GM18858 (cell line): ENCODE data around the gene MICAL3.

Experiments used
- ATAC-seq: cut with Tn5 transposase; IDR thresholded peaks from one replicate; pipeline ENCODE4 v1.9.1; 2021; ENCODE audit not compliant: unreplicated experiment

The MICAL3 gene

GRCh38 chr22:17825876-17826550 lies 198.3 kb downstream of the MICAL3 start:
- no peak for ATAC-seq

GRCh38 chr22:17824457-17824856 lies 199.9 kb downstream of the MICAL3 start:
- no peak for ATAC-seq

GRCh38 chr22:17823964-17824363 lies 200.4 kb downstream of the MICAL3 start:
- ATAC-seq = no peak

GRCh38 chr22:17823226-17823625 lies 201.1 kb downstream of the MICAL3 start:
- no peak for ATAC-seq

- no peak for ATAC-seq
These were observed 202.3 kb downstream of the MICAL3 start for GRCh38 chr22:17822087-17822486.

GRCh38 chr22:17820879-17821439 lies 203.4 kb downstream of the MICAL3 start:
- no peak for ATAC-seq

- no peak for ATAC-seq
These were observed 205.7 kb downstream of the MICAL3 start for GRCh38 chr22:17818649-17819048.

- ATAC-seq = no peak
These were observed 206.2 kb downstream of the MICAL3 start for GRCh38 chr22:17818180-17818579.

- no peak for ATAC-seq
These were observed 206.8 kb downstream of the MICAL3 start for GRCh38 chr22:17817511-17818065.

- ATAC-seq = no peak
These were observed 207.3 kb downstream of the MICAL3 start for GRCh38 chr22:17817079-17817478.

GRCh38 chr22:17816649-17817048 lies 207.7 kb downstream of the MICAL3 start:
- ATAC-seq = no peak

GRCh38 chr22:17815703-17816254 lies 208.6 kb downstream of the MICAL3 start:
- ATAC-seq = no peak

- ATAC-seq = no peak
These were observed 209.5 kb downstream of the MICAL3 start for GRCh38 chr22:17814830-17815229.

- no peak for ATAC-seq
These were observed 210.3 kb downstream of the MICAL3 start for GRCh38 chr22:17814084-17814483.

- ATAC-seq = no peak
These were observed 213.2 kb downstream of the MICAL3 start for GRCh38 chr22:17811119-17811518.

- no peak for ATAC-seq
These were observed 213.7 kb downstream of the MICAL3 start for GRCh38 chr22:17810570-17811116.

- ATAC-seq = no peak
These were observed 215.5 kb downstream of the MICAL3 start for GRCh38 chr22:17808693-17809403.

- ATAC-seq = no peak
These were observed 216.6 kb downstream of the MICAL3 start for GRCh38 chr22:17807578-17808410.

- ATAC-seq = no peak
These were observed 217.3 kb downstream of the MICAL3 start for GRCh38 chr22:17807086-17807485.

- no peak for ATAC-seq
These were observed 217.9 kb downstream of the MICAL3 start for GRCh38 chr22:17806437-17806836.
